BLaER1 treated with 17β-estradiol and CSF1 and Interleukin-3, amounts not matched to agents 10 nM and 100 nM (cell line): ENCODE measurements around the gene CCDC47.

Experiments used
- H3K27ac ChIP-seq, 11 experiments: shearing (Covaris generic); formaldehyde crosslinking; 2 replicates each; pipeline ENCODE4 v1.8.1; 2022
- H3K27me3 ChIP-seq, 11 experiments: shearing (Covaris generic); formaldehyde crosslinking; 2 replicates each; pipeline ENCODE4 v1.8.1; 2022
- H3K36me3 ChIP-seq, 11 experiments: shearing (Covaris generic); formaldehyde crosslinking; 2 replicates each; pipeline ENCODE4 v1.8.1; 2022
- H3K4me1 ChIP-seq, 10 experiments: shearing (Covaris generic); formaldehyde crosslinking; 2 replicates each; pipeline ENCODE4 v1.8.1; 2022
- H3K4me2 ChIP-seq, 11 experiments: shearing (Covaris generic); formaldehyde crosslinking; 2 replicates each; pipeline ENCODE4 v1.8.1; 2022
- H3K4me3 ChIP-seq, 10 experiments: shearing (Covaris generic); formaldehyde crosslinking; 2 replicates each; pipeline ENCODE4 v1.8.1; 2022
- H3K9ac ChIP-seq, 11 experiments: shearing (Covaris generic); formaldehyde crosslinking; 2 replicates each; pipeline ENCODE4 v1.8.1; 2022
- H3K9me3 ChIP-seq, 11 experiments: shearing (Covaris generic); formaldehyde crosslinking; replicated peaks in 1 of 11; 2 replicates each; pipeline ENCODE4 v1.8.1; 2022
- H4K20me1 ChIP-seq, 11 experiments: shearing (Covaris generic); formaldehyde crosslinking; 2 replicates each; pipeline ENCODE4 v1.8.1; 2022
- Cebpa-rat ChIP-seq, 11 experiments: shearing (Covaris generic); IDR thresholded peaks; 2 replicates each; pipeline ENCODE4 v1.8.1; 2022

The CCDC47 gene

GRCh38 chr17:63697341-63698286, 75.8 kb downstream of the CCDC47 start:
- Histone ChIP-seq H3K4me3 (peak overlapping the region; percentile 64 to 99 (median 89)), H4K20me1 (peaks cover 46 to 69% (median 55%) of the 10 kb centered on the region in 11 experiments; a peak in 21 of 22 replicates), H3K36me3 (peaks cover 26 to 60% (median 48%) of the 10 kb centered on the region in 11 experiments), H3K4me2 (peak overlapping the region; percentile 93 to 100 (median 99)), H3K9ac (peak overlapping the region; percentile 89 to 99 (median 97)), H3K9me3 (no peaks in the 10 kb centered on the region), H3K27ac (peak overlapping the region; percentile 26 to 100 (median 99); a peak in 21 of 22 replicates), H3K27me3 (no peaks in the 10 kb centered on the region), H3K4me1 (peaks cover 69 to 84% (median 72%) of the 10 kb centered on the region in 10 experiments)
- TF ChIP-seq Cebpa-rat (IDR thresholded peaks at IDR 0.05) = no peak

- Histone ChIP-seq H3K4me2 (peak overlapping the region; percentile 93 to 100 (median 99)), H3K27me3 (no peaks in the 10 kb centered on the region), H3K27ac (peak overlapping the region in 10 of 11 experiments; percentile 90 to 100 (median 100); a peak in 20 of 22 replicates), H3K4me3 (peak overlapping the region in 8 of 10 experiments; percentile 78 to 99 (median 92); a peak in 12 of 20 replicates), H3K9me3 (no peaks in the 10 kb centered on the region), H4K20me1 (peaks cover 47 to 76% (median 56%) of the 10 kb centered on the region in 11 experiments; a peak in 21 of 22 replicates), H3K9ac (peak overlapping the region in 10 of 11 experiments; percentile 91 to 99 (median 98); a peak in 19 of 22 replicates), H3K36me3 (peaks cover 37 to 70% (median 58%) of the 10 kb centered on the region in 11 experiments), H3K4me1 (peaks cover 59 to 74% (median 63%) of the 10 kb centered on the region in 10 experiments)
- TF ChIP-seq Cebpa-rat (IDR thresholded peaks at IDR 0.05) = 0 out of 22 replicates have a peak, but pooled peaks of 1 of the 11 experiments have one; percentile 18
Measured at GRCh38 chr17:63696381-63696961, 76.9 kb downstream of the CCDC47 start.

GRCh38 chr17:63695889-63696288, 77.5 kb downstream of the CCDC47 start:
- peak overlapping the region; percentile 93 to 100 (median 99) for H3K4me2 ChIP-seq
- H3K9me3 ChIP-seq = no peaks in the 10 kb centered on the region
- peak overlapping the region in 7 of 11 experiments; percentile 20 to 99 (median 46); a peak in 6 of 22 replicates for H3K9ac ChIP-seq
- no peaks in the 10 kb centered on the region for H3K27me3 ChIP-seq
- peak overlapping the region in 8 of 11 experiments; percentile 24 to 100 (median 100); a peak in 14 of 22 replicates for H3K27ac ChIP-seq
- peaks cover 43 to 76% (median 64%) of the 10 kb centered on the region in 11 experiments for H3K36me3 ChIP-seq
- H3K4me1 ChIP-seq = peaks cover 53 to 68% (median 57%) of the 10 kb centered on the region in 10 experiments
- no peak for TF ChIP-seq Cebpa-rat (IDR thresholded peaks at IDR 0.05)
- peak overlapping the region in 1 of 10 experiments; percentile 20; a peak in 1 of 20 replicates for H3K4me3 ChIP-seq
- peaks cover 47 to 81% (median 57%) of the 10 kb centered on the region in 11 experiments; a peak in 21 of 22 replicates for H4K20me1 ChIP-seq
